Right atrium auricular region (tissue), 2 donors: Measurements from ENCODE around the gene AGPAT1. TPM values are rescaled to one million over a fixed set of nuclear protein-coding genes. Genes with fewer than 3 reads are reported as not detected.
"Not testable (repeated sequence)": the region's sequence is repeated elsewhere in the genome, so short reads cannot be mapped to it uniquely, and the experiment has no call there.

Source experiments
- DNase-seq: peaks from one replicate; pipeline ENCODE4 v3.0.0-alpha.2; 2019; ENCODE audit warnings: low spot score
- H3K27ac ChIP-seq, 2 donors: fragments of 200-600 bp; sonication (generic); 1 replicate in 1 of 2; 2 replicates in 1 of 2; pipeline ENCODE4 v1.5.1; 2016 to 2019
- H3K27me3 ChIP-seq, 2 donors: fragments of 200-600 bp; sonication (generic); one replicate each; pipeline versions ENCODE4 v1.5.1 to v1.6.0; 2017 to 2019
- H3K36me3 ChIP-seq: fragments of 200-600 bp; sonication (generic); one replicate; pipeline ENCODE4 v1.5.1; 2016
- H3K4me1 ChIP-seq, 2 donors: fragments of 200-600 bp; sonication (generic); one replicate each; pipeline versions ENCODE4 v1.5.1 to v1.6.0; 2017 to 2019
- H3K4me3 ChIP-seq, 2 donors: fragments of 200-600 bp; sonication (generic); 1 replicate in 1 of 2; 2 replicates in 1 of 2; pipeline ENCODE4 v1.5.1; 2017 to 2019; ENCODE audit warnings: mild to moderate bottlenecking in 1 of 2, moderate library complexity in 1 of 2
- H3K9me3 ChIP-seq, 2 donors: fragments of 200-600 bp; sonication (generic); one replicate each; pipeline ENCODE4 v1.5.1; 2019
- total RNA-seq, 2 donors: library from RNA; depleted of rRNA; stranded (reverse); fragments of >200 nt; gene quantifications; one replicate each; pipeline ENCODE4 v1.1.0, GENCODE V29; 2016
- TF ChIP-seq, protein P1 (sequence below), 2 donors: fragments of 200-600 bp; sonication (generic); IDR thresholded peaks; one replicate each; pipeline ENCODE4 v1.5.1; 2019; ENCODE audit warnings: antibody characterized with exemption in 2 of 2

AGPAT1 gene
- total RNA-seq, 2 donors from 2014 or later = 59.6 to 77.1 TPM

GRCh38 chr6:32188381-32189068 is 12.6 kb upstream of the AGPAT1 start:
- DNase-seq = no peak
- H3K27me3 ChIP-seq = no peaks in the 10 kb centered on the region
- H3K9me3 ChIP-seq = no peaks in the 10 kb centered on the region
- TF ChIP-seq, protein P1, sequence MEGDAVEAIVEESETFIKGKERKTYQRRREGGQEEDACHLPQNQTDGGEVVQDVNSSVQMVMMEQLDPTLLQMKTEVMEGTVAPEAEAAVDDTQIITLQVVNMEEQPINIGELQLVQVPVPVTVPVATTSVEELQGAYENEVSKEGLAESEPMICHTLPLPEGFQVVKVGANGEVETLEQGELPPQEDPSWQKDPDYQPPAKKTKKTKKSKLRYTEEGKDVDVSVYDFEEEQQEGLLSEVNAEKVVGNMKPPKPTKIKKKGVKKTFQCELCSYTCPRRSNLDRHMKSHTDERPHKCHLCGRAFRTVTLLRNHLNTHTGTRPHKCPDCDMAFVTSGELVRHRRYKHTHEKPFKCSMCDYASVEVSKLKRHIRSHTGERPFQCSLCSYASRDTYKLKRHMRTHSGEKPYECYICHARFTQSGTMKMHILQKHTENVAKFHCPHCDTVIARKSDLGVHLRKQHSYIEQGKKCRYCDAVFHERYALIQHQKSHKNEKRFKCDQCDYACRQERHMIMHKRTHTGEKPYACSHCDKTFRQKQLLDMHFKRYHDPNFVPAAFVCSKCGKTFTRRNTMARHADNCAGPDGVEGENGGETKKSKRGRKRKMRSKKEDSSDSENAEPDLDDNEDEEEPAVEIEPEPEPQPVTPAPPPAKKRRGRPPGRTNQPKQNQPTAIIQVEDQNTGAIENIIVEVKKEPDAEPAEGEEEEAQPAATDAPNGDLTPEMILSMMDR (IDR thresholded peaks at IDR 0.05) = no peak
- peaks cover 0 to 85% of the 10 kb centered on the region in 2 donors for H3K4me1 ChIP-seq
- H3K4me3 ChIP-seq = peak overlapping the region; percentile 88 to 91
- peak overlapping the region; percentile 92 to 99 for H3K27ac ChIP-seq
- H3K36me3 ChIP-seq = peaks cover 19% of the 10 kb centered on the region

GRCh38 chr6:32187725-32188380 is 12.0 kb upstream of the AGPAT1 start:
- peaks cover 23% of the 10 kb centered on the region for H3K36me3 ChIP-seq
- H3K27me3 ChIP-seq, DNase-seq, H3K4me3 ChIP-seq, H3K9me3 ChIP-seq: not testable (repeated sequence)
- H3K4me1 ChIP-seq = peaks cover 0 to 81% of the 10 kb centered on the region in 2 donors
- H3K27ac ChIP-seq = peak overlapping the region; percentile 92 to 99

GRCh38 chr6:32187009-32187709 is 11.3 kb upstream of the AGPAT1 start:
- Histone ChIP-seq H3K4me1 (peaks cover 0 to 74% of the 10 kb centered on the region in 2 donors), H3K9me3 (no peaks in the 10 kb centered on the region), H3K27ac (peak overlapping the region; percentile 90 to 99), H3K36me3 (peaks cover 29% of the 10 kb centered on the region), H3K27me3 (no peaks in the 10 kb centered on the region), H3K4me3 (no peak overlapping the region)
- TF ChIP-seq, protein P1 (IDR thresholded peaks at IDR 0.05) = no peak
- no peak for DNase-seq

DNA sequence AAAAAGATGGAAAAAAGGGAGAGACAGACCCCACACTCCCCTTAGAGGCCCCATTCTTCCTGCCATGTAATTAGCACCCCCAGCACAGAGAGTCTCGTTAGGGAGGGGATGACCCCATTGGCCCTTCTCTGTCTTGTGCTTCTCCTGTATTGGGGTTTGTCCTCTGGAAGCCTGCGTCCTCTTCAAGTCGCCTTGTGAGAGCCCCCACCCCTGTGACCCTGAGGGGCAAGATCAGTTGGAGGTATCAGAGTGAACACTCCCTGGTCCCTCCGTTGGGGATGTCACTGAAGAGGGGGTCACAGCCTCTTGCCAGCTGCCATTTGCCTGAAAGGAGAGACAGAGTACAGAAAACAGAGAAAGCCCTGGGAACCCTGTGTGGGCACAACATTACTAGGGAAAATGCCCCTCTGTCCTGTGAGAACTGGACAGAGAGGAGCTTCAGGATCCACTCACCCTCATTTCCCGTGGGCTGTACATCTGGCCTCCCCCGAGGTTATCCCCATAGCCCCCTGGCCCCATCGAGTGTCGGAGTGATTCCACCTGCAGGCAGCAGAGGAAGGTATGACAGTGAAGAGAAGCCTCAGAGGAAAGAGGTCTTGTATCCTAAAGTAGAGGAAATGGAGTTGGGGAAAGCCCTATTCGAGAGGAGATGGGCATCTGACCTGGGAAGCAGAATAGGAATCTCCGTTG is 10.4 kb upstream of the AGPAT1 start:
- not testable (repeated sequence) for H3K9me3 ChIP-seq, H3K27me3 ChIP-seq, H3K4me3 ChIP-seq, DNase-seq
- H3K36me3 ChIP-seq = peaks cover 33% of the 10 kb centered on the region
- H3K4me1 ChIP-seq = peaks cover 0 to 73% of the 10 kb centered on the region in 2 donors
- H3K27ac ChIP-seq = peak overlapping the region; percentile 90 to 99

DNA sequence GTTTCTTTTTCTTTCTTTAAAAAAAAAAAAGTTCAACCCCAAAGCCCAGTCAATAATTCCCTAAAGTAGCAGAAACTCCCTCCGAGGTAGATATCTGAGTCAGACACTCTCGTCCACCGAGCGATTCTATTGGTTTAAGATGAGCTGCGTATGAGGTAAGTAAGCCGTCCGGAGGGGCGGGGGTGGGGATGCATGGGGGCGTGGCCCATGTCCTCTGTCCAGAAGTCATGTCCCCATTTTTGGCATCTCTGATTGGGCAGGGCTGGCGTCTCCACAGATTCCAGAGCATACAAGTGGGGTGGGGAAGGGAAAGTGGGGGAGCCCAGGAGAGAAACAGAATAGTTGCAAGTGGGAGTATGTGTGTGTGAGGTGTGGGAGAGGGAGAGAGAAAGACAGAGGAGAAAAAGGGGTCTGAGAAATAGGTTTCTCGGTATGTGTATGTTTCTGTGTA is 9.8 kb upstream of the AGPAT1 start:
- H3K27me3 ChIP-seq, H3K9me3 ChIP-seq, H3K4me3 ChIP-seq: not testable (repeated sequence)
- H3K36me3 ChIP-seq = peaks cover 38% of the 10 kb centered on the region
- peak; percentile 97 for DNase-seq
- peak overlapping the region; percentile 90 to 99 for H3K27ac ChIP-seq
- H3K4me1 ChIP-seq = peaks cover 0 to 73% of the 10 kb centered on the region in 2 donors

DNA sequence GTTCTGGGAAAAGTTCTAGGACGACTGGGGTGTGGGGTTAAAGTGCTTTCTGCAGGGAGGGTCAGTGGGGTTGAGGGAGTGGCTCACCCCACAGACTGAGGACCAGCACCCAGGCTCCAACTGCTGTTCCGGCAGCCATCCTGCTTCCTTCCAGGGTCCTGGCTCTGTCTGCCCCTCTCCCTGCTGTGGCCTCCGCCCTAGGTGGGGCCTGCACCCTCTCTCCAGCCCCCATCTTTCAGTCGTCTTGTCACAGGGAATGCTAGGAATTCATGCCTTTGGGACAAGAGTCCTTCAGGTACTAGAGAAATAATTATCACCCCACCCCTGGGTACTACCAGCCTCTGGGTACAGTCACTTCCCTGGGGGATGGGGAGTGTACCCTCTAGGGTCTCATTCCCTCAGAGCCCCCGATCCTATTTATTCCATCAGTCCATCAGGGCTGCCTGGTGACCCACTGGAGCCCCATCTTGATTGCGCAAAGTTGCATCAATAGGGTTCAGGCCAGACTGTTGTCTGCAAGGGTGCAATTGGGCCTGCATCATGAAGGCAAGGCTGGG is 8.3 kb upstream of the AGPAT1 start, which contains the start of gene AGER:
Gene AGER, minus strand, starts transcription at position 170 of the 557 bp plus-strand sequence. Its CDS starts 31 bp downstream, at position 139.
- peak within 1 kb of the TSS; percentile 90 to 99 for H3K27ac ChIP-seq

More for the DNA sequence above, 8.3 kb upstream of the AGPAT1 start, which contains the start of gene AGER:
- Histone ChIP-seq H3K4me1 (peaks cover 0 to 78% of the 10 kb centered on the region in 2 donors), H3K36me3 (peaks cover 47% of the 10 kb centered on the region), H3K4me3 (no peak within 1 kb of the TSS), H3K9me3 (no peaks in the 10 kb centered on the region), H3K27me3 (no peaks in the 10 kb centered on the region)
- DNase-seq = no peak
- TF ChIP-seq, protein P1 (IDR thresholded peaks at IDR 0.05) = no peak
